BE2C (cell line): Measurements from ENCODE around the gene TFF2.

ENCODE experiments used
- DNase-seq: peaks from one replicate; pipeline ENCODE4 v3.0.0-alpha.2; 2020
- H3K27me3 ChIP-seq: fragments of 250-450 bp; sonication (Bioruptor Pico); 2 replicates; pipeline ENCODE4 v1.5.1; 2020; ENCODE audit warnings: mild to moderate bottlenecking
- H3K36me3 ChIP-seq: fragments of 250-450 bp; sonication (Bioruptor Pico); 2 replicates; pipeline ENCODE4 v1.5.1; 2020; ENCODE audit warnings: mild to moderate bottlenecking
- H3K4me1 ChIP-seq: fragments of 250-450 bp; sonication (Bioruptor Pico); 2 replicates; pipeline ENCODE4 v1.5.1; 2020
- H3K4me3 ChIP-seq: 2 replicates; pipeline ENCODE4 v1.5.1; 2011; ENCODE audit warnings: low read depth, low read length
- H3K9me3 ChIP-seq: fragments of 250-450 bp; sonication (Bioruptor Pico); 2 replicates; pipeline ENCODE4 v1.5.1; 2020
- TF ChIP-seq, protein P1 (sequence below): IDR thresholded peaks from 2 replicates; pipeline ENCODE4 v1.5.1; 2012; ENCODE audit warnings: mild to moderate bottlenecking, low read depth, low read length

TFF2 gene

GRCh38 chr21:42356046-42356445, 5.3 kb upstream of the TFF2 start:
- Histone ChIP-seq H3K9me3 (no peaks in the 10 kb centered on the region), H3K27me3 (no peaks in the 10 kb centered on the region)
- TF ChIP-seq, protein P1, sequence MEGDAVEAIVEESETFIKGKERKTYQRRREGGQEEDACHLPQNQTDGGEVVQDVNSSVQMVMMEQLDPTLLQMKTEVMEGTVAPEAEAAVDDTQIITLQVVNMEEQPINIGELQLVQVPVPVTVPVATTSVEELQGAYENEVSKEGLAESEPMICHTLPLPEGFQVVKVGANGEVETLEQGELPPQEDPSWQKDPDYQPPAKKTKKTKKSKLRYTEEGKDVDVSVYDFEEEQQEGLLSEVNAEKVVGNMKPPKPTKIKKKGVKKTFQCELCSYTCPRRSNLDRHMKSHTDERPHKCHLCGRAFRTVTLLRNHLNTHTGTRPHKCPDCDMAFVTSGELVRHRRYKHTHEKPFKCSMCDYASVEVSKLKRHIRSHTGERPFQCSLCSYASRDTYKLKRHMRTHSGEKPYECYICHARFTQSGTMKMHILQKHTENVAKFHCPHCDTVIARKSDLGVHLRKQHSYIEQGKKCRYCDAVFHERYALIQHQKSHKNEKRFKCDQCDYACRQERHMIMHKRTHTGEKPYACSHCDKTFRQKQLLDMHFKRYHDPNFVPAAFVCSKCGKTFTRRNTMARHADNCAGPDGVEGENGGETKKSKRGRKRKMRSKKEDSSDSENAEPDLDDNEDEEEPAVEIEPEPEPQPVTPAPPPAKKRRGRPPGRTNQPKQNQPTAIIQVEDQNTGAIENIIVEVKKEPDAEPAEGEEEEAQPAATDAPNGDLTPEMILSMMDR = no peak

DNA sequence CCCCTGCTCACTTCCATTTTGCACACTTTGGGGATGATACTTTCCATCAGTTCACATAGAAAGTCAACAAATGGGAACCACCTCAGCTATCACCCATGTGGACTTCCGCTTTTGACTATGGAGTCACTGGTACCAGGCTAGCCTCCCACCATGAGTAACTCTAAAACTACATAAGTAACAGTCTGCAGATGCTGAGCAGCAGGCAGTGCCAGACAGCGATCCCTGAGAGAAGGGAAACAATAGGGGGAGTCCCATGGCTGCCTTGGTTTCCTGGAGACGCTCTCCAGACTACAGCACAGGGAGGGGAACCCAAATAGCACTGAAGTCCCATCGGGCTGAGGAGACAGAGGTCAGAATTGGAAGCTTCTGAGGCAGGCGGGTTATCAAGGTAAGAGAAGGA, 2.8 kb upstream of the TFF2 start:
- DNase-seq = no peak
- TF ChIP-seq, protein P1 = no peak

More at GRCh38 chr21:42356046-42356445, 5.3 kb upstream of the TFF2 start:
- Histone ChIP-seq H3K36me3 (no peaks in the 10 kb centered on the region), H3K4me1 (no peaks in the 10 kb centered on the region), H3K4me3 (no peak overlapping the region)
- DNase-seq = no peak

GRCh38 chr21:42352441-42353095, 1.8 kb upstream of the TFF2 start:
- Histone ChIP-seq H3K9me3 (no peaks in the 10 kb centered on the region), H3K36me3 (no peaks in the 10 kb centered on the region), H3K4me1 (no peaks in the 10 kb centered on the region), H3K27me3 (no peaks in the 10 kb centered on the region), H3K4me3 (no peak overlapping the region)
- DNase-seq = no peak
- TF ChIP-seq, protein P1 = no peak

More for the DNA sequence above, 2.8 kb upstream of the TFF2 start:
- Histone ChIP-seq H3K4me1 (no peaks in the 10 kb centered on the region), H3K9me3 (no peaks in the 10 kb centered on the region), H3K27me3 (no peaks in the 10 kb centered on the region), H3K36me3 (no peaks in the 10 kb centered on the region), H3K4me3 (no peak overlapping the region)

DNA sequence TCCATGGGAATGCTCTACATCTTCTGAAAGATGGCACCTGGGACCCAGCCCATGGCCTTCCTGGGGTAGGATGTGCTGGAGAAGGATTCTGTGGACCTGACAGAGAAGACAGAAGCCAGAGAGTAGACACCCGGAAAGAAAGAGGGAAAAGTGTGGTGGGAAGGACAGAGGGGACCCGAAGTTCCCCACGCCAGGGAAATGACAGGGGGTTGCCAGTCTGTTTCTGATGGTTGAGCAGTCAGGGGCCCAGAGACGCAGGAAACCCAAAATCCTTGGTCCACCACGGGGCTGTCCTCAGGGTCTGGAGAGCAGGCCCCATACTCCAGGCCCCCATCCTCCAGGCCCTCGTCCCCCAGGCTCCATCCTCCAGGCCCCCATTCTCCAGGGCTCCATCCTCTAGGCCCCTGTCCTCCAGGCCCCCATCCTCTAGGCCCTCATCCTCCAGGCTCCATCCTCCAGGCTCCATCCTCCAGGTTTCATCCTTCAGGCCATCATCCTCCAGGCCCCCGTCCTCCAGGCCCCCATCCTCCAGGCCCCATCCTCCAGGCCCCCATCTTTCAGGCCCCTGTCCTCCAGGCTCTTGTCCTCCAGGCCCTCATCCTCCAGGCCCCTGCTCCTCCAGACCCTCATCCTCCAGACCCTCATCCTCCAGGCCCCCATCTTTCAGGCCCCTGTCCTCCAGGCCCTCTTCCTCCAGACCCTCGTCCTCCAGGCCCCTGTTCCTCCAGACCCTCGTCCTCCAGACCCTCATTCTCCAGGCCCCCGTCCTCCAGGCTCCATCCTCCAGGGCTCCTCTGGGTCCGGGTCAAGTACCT, 1.0 kb upstream of the TFF2 start:
- TF ChIP-seq, protein P1 = no peak
- H3K27me3 ChIP-seq = no peaks in the 10 kb centered on the region

GRCh38 chr21:42350318-42350910, 380 bp downstream of the TFF2 start:
- H3K4me1 ChIP-seq = no peaks in the 10 kb centered on the region
- no peaks in the 10 kb centered on the region for H3K36me3 ChIP-seq
- TF ChIP-seq, protein P1 = no peak
- no peak for DNase-seq
- H3K9me3 ChIP-seq = no peaks in the 10 kb centered on the region
- H3K27me3 ChIP-seq = no peaks in the 10 kb centered on the region
- no peak overlapping the region for H3K4me3 ChIP-seq

More for the DNA sequence above, 1.0 kb upstream of the TFF2 start:
- Histone ChIP-seq H3K36me3 (no peaks in the 10 kb centered on the region), H3K4me1 (no peaks in the 10 kb centered on the region), H3K9me3 (no peaks in the 10 kb centered on the region), H3K4me3 (no peak overlapping the region)
- DNase-seq = no peak
